Posterior vena cava (tissue), 2 donors: Measurements from ENCODE around the gene NINJ2. TPM values are rescaled to one million over a fixed set of nuclear protein-coding genes. Genes with fewer than 3 reads are reported as not detected.
"Not testable (repeated sequence)": the region's sequence is repeated elsewhere in the genome, so short reads cannot be mapped to it uniquely, and the experiment has no call there.

ENCODE experiments used
- DNase-seq: peaks from one replicate; pipeline ENCODE4 v3.0.0-alpha.2; 2020; ENCODE audit warnings: low spot score
- intact Hi-C, 2 donors: fragments of 100-400 bp; cut with DNase I; formaldehyde crosslinking; loops; one replicate each; pipeline versions ENCODE4 v1.14.1 to v1.14.2; 2022 to 2023
- long read RNA-seq, 2 donors: library from polyadenylated mRNA; unstranded; transcript quantifications; one replicate each; pipeline ENCODE4 v2.0.0, GENCODE V29; 2020 to 2021
- total RNA-seq, 2 donors: library from RNA; stranded (reverse); fragmentation: NEBNext Ultra II Directional; extraction: Animal tissue kit (Norgen Biotek cat#: 25700); gene quantifications; one replicate each; pipeline ENCODE4 v1.2.1, GENCODE V29; 2021
- donor health status: DM: yes; HTN: yes; CAD: no.
- donor health status: DM: yes; HTN: yes; CAD: no.

NINJ2 gene, protein sequence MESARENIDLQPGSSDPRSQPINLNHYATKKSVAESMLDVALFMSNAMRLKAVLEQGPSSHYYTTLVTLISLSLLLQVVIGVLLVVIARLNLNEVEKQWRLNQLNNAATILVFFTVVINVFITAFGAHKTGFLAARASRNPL
- 1 to 10 TPM; 4.6 to 5.6 TPM for total RNA-seq
- long read RNA-seq, donor 1, partial matches to known transcripts = 0 of 2 reads
- long read RNA-seq, donor 1, other reads (novel, unspliced or antisense) = 0 of 2 reads
- long read RNA-seq, donor 2, partial matches to known transcripts = 0 of 3 reads
- long read RNA-seq, donor 2, other reads (novel, unspliced or antisense) = 0 of 3 reads

- intact Hi-C loops = no loop called here
- no peak for DNase-seq
Measured at GRCh38 chr12:663293-663871, at the start of gene NINJ2. Gene NINJ2, minus strand, starts transcription at chr12:663445. Its CDS starts 85 bp downstream, at chr12:663360.

- DNase-seq = no peak
- intact Hi-C loops = no loop called here
Measured at GRCh38 chr12:712172-712863, 49.1 kb upstream of the NINJ2 start.

DNA sequence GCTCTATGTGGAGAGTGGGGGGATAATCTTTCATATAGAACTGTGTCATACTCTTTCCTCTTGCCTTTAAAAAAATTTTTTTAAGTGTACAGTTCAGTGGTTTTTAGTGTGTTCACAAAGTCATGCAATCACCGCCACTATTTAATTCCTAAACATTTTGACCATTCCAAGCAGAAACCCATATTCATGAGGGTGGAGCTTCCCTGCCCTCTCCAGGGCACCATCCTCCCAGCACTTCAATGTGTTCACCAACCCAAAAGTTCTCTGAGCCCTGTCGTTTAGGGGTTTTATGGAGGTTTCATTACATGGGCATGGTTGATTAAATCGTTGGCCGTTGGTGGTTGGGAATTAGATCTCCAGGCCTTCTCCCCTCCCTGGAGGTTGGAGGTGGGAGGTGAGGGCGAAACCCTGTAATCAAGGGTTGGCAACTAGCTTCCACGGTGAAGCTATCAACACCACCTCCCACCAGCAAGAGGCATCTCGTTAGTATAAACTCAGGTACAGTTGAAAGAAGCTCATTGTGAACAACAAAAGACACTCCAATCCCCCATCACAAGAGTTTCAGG is 46.3 kb upstream of the NINJ2 start:
- no peak for DNase-seq
- intact Hi-C loops = no loop called here

DNA sequence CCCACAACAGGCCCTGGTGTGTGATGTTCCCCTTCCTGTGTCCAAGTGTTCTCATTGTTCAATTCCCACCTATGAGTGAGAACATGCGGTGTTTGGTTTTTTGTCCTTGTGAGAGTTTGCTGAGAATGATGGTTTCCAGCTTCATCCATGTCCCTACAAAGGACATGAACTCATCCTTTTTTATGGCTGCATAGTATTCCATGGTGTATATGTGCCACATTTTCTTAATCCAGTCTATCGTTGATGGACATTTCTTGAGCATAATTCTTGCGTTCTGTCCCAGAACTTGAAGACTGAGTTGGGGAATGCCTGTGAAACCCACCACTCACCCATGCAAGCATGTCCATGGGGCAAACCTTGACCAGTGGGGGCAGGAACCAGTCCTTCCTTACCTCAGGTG is 44.8 kb upstream of the NINJ2 start:
- DNase-seq, intact Hi-C loops: not testable (repeated sequence)

GRCh38 chr12:704516-705242 is 41.4 kb upstream of the NINJ2 start:
- DNase-seq = no peak
- intact Hi-C loops = no loop called here

DNA sequence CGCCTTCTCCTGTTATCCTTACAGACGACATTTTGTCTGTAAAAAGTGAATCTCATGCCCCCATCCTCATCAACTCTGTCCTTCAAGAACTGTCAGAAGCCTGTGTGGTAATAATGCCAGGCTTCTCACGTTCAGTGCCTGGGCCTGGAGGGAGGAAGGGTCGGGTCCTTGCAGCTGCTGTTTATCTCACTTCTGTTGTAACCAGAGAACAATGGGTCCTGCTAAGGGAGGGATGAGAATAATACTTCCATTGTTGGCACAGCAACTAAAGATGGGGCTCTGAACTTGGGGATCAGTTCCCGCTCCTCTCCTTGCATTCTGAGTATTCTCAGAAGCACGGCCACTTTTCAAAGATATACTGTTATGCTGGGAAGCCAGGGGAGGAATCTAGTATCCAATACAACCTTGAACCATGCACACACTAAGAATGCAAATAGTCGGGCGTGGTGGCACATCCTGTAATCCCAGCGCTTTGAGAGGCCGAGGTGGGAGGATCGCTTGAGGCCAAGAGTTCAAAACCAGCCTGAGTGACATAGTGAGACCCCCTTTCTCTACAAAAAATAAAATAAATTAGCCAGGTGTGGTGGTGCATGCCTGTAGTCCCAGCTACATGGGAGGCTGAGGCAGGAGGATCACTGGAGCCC is 38.8 kb upstream of the NINJ2 start:
- DNase-seq = no peak
- intact Hi-C loops = no loop called here

DNA sequence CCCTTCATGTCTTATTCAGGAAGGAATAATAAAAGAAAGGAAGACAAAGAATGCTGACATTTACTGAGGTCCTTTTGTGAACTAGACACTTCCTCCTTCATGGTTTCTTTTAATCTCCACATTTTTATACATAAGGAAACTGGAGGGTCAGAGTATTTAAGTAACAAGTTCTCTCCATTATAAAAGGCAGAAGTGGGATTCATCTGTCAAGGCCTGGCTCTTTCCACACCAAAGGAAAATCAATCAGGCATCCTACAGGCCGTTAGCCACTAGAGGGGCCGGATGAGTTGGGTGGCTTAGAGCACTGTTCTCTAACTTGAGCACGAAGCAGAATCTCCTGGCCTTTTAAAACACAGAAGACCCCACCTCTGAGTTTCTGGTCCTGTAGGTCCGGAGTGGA is 36.8 kb upstream of the NINJ2 start:
- DNase-seq = no peak
- intact Hi-C loops = no loop called here

DNA sequence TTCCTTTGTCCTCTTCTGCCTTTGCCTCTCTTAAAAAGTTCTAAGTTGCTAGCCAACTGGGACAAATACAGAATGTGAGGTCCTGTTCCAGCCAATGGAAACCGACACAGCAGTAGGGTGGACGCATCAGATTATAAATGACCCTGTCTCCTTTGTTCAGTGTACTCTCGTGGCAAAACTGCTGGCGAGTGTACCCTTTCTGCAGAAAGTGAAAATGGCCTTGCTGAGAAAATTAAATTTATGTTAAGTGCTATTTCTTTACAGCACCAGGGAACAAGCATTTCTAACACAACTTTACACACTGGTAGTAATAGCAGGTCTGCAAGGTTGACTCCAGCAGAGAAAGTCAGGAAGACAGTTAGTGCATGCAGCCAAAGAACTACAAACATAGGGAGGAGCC is 35.0 kb upstream of the NINJ2 start:
- DNase-seq, intact Hi-C loops: not testable (repeated sequence)

- no peak for DNase-seq
- intact Hi-C loops = no loop called here
Measured at GRCh38 chr12:697481-697880, 34.2 kb upstream of the NINJ2 start.

GRCh38 chr12:694734-695503 is 31.7 kb upstream of the NINJ2 start:
- peak; percentile 50 for DNase-seq
- intact Hi-C loops = no loop called here

- peak; percentile 47 for DNase-seq
- intact Hi-C loops = no loop called here
Measured at GRCh38 chr12:693934-694533, 30.8 kb upstream of the NINJ2 start.

GRCh38 chr12:692274-692673 is 29.0 kb upstream of the NINJ2 start:
- intact Hi-C loops = no loop called here
- DNase-seq = peak; percentile 10

GRCh38 chr12:690466-690865 is 27.2 kb upstream of the NINJ2 start:
- intact Hi-C loops = no loop called here
- peak; percentile 45 for DNase-seq

DNA sequence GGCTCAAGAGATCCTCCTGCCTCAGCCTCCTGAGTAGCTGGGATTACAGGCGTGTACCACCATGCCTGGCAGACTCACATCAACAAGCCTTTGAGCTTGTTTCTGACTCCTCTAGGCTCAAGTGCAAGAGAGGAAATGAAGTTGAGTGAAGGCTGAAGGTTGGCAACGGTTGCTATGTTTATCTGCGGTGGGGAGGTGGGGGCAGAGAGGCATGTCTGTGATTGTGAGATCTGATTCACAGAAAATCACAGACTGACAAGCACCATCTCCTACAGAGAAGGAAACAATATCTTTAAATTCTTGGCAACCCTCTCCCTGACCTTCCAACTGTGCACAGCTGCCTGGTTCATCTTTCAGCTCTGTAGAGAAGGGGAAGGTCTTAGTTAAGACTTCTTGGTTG is 22.1 kb upstream of the NINJ2 start:
- DNase-seq = no peak
- intact Hi-C loops = no loop called here

GRCh38 chr12:684416-684815 is 21.2 kb upstream of the NINJ2 start:
- DNase-seq = no peak
- intact Hi-C loops = no loop called here

DNA sequence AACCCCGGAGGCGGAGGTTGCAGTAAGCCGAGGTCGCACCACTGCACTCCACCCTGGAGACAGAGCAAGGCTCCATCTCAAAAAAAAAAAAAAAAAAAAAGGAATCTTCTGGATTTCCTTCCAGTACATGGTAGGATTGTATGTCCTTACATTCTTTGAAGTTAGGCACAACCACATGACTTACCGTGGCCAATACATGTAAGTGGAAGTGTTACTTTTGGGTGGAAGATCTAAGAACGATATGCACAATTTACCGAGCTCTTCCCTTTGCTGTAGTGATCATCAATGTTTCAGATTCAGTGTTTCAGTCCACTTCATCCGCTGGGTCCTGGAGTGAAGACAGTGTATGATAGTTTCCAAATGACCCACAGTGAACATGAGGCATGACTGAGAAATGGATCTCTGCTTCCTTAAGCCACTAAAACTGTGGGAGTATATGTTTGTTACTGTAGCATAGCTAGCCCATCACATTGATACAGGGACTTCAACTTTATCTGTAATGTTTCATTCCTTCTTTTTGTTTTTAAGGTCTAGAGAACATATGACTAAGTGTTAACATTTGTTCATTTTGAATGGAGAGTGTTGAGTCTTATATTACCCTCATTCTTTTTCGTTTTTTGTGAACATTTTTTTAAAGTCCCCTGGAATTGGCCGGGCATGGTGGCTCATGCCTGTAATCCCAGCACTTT is 18.5 kb upstream of the NINJ2 start:
- no peak for DNase-seq
- intact Hi-C loops = no loop called here
